Stomach (tissue), 9 donors: Measurements from ENCODE around the gene ARPC1B. TPM values are rescaled to one million over a fixed set of nuclear protein-coding genes. Genes with fewer than 3 reads are reported as not detected.

Experiments
- DNase-seq, 2 donors: peaks; one replicate each; pipeline versions ENCODE4 v3.0.0 to v3.0.0-alpha.2; 2013 to 2019
- H3K27ac ChIP-seq, 5 donors: fragments of 200-600 bp in 4 of 5; sonication (generic) in 4 of 5; one replicate each; pipeline ENCODE4 v1.5.1; 2013 to 2019; ENCODE audit warnings: mild to moderate bottlenecking in 1 of 5, moderate library complexity in 1 of 5
- H3K27me3 ChIP-seq, 3 donors: fragments of 200-600 bp; sonication (generic); one replicate each; pipeline ENCODE4 v1.5.1; 2017 to 2019; ENCODE audit warnings: mixed run types in 1 of 3
- H3K36me3 ChIP-seq, 4 donors: fragments of 200-600 bp; sonication (generic); 1 replicate in 3 of 4; 2 replicates in 1 of 4; pipeline ENCODE4 v1.5.1; 2016 to 2019
- H3K4me1 ChIP-seq, 4 donors: fragments of 200-600 bp; sonication (generic); one replicate each; pipeline ENCODE4 v1.5.1; 2016 to 2019
- H3K4me3 ChIP-seq, 4 donors: fragments of 200-600 bp; sonication (generic) in 3 of 4; one replicate each; pipeline ENCODE4 v1.5.1; 2016 to 2019; ENCODE audit warnings: mild to moderate bottlenecking in 1 of 4
- H3K9me3 ChIP-seq, 4 donors: fragments of 200-600 bp; sonication (generic); one replicate each; pipeline ENCODE4 v1.5.1; 2016 to 2019
- CTCF ChIP-seq, 7 experiments: fragments of 450-650 bp in 4 of 7; fragments of 200-600 bp in 3 of 7; sonication (generic) in 3 of 7; IDR thresholded peaks; one replicate each; pipeline ENCODE4 v1.5.1; 2016 to 2019; ENCODE audit warnings: antibody characterized with exemption in 7 of 7, control low read depth in 2 of 7, mild to moderate bottlenecking in 1 of 7
- EP300 ChIP-seq: sonication (generic); formaldehyde crosslinking; IDR thresholded peaks from one replicate; pipeline ENCODE4 v1.6.1; 2017; ENCODE audit warnings: antibody characterized with exemption
- POLR2A ChIP-seq, 4 donors: fragments of 450-650 bp; IDR thresholded peaks; one replicate each; pipeline ENCODE4 v1.6.1; 2016; ENCODE audit warnings: antibody characterized with exemption in 4 of 4, control low read depth in 2 of 4, mild to moderate bottlenecking in 1 of 4, moderate library complexity in 1 of 4
- POLR2AphosphoS5 ChIP-seq, 3 donors: sonication (generic); formaldehyde crosslinking; IDR thresholded peaks; one replicate each; pipeline ENCODE4 v1.6.1; 2016; ENCODE audit warnings: antibody characterized with exemption in 3 of 3
- WGBS, 5 donors: extraction: QIAGEN DNeasy Blood & Tissue Kit in 3 of 5; methylation state at CpG; one replicate each; pipeline versions ENCODE4 v1.1.5 to v1.1.7; 2013 to 2018; 5-methylcytosine and 5-hydroxymethylcytosine counted together
- intact Hi-C: fragments of 100-400 bp; cut with DNase I; formaldehyde crosslinking; loops from one replicate; pipeline ENCODE4 v1.15.1; 2023; ENCODE audit warnings: low total_unique reads
- polyA plus RNA-seq, 3 donors: library from polyadenylated mRNA; stranded (reverse); fragments of 200-250 nt; gene quantifications; one replicate each; pipeline ENCODE4 v1.2.3, GENCODE V29; 2013
- total RNA-seq, 5 donors: library from RNA; depleted of rRNA; stranded (reverse); fragments of >200 nt; gene quantifications; one replicate each; pipeline versions ENCODE4 v1.1.0 to v1.2.3, GENCODE V29; 2014 to 2016
- donor health status: healthy with polysubstance abuse.
- donor health status: Bipolar disorder and iron deficiency.
- donor health status: healthy.

The ARPC1B gene
- total and polyA plus RNA-seq, 8 donors, result 25.1 to 229 (median 110) TPM

GRCh38 chr7:99399597-99399996, 25.1 kb downstream of the ARPC1B start:
- H3K4me3 ChIP-seq, result no peak overlapping the region
- no peak overlapping the region for H3K27ac ChIP-seq
- no peaks in the 10 kb centered on the region for H3K9me3 ChIP-seq
- DNase-seq, result no peak
- peaks cover 82 to 100% (median 100%) of the 10 kb centered on the region in 4 donors for H3K36me3 ChIP-seq
- no peaks in the 10 kb centered on the region for H3K27me3 ChIP-seq
- TF ChIP-seq POLR2AphosphoS5 (IDR thresholded peaks at IDR 0.05) (no peak), CTCF (IDR thresholded peaks at IDR 0.05) (no peak), POLR2A (IDR thresholded peaks at IDR 0.05) (no peak), EP300 (no peak)
- intact Hi-C loops, result no loop called here
- WGBS, 5 donors, result 65 to 79% (median 77%) methylated on average over 4 to 6 of the region's 6 CpGs
- peaks cover 0 to 13% (median 9%) of the 10 kb centered on the region in 4 donors for H3K4me1 ChIP-seq

- no peak for DNase-seq
- H3K27me3 ChIP-seq, result no peaks in the 10 kb centered on the region
- H3K4me3 ChIP-seq, result no peak overlapping the region
- H3K4me1 ChIP-seq, result peaks cover 12 to 41% (median 39%) of the 10 kb centered on the region in 4 donors
- peaks cover 60 to 74% (median 72%) of the 10 kb centered on the region in 4 donors for H3K36me3 ChIP-seq
- no peak overlapping the region for H3K27ac ChIP-seq
- TF ChIP-seq POLR2AphosphoS5 (IDR thresholded peaks at IDR 0.05), result no peak
- no peak for TF ChIP-seq POLR2A (IDR thresholded peaks at IDR 0.05)
- no peak for TF ChIP-seq CTCF (IDR thresholded peaks at IDR 0.05)
- TF ChIP-seq EP300, result no peak
- intact Hi-C loops, result no loop called here
- H3K9me3 ChIP-seq, result no peaks in the 10 kb centered on the region
- WGBS, 5 donors, result 88 to 97% (median 93%) methylated on average over 3 of the region's 3 CpGs
Measured at GRCh38 chr7:99402854-99403253, 28.3 kb downstream of the ARPC1B start.

GRCh38 chr7:99403764-99404163, 29.2 kb downstream of the ARPC1B start:
- intact Hi-C loops, result no loop called here
- no peaks in the 10 kb centered on the region for H3K9me3 ChIP-seq
- H3K4me3 ChIP-seq, result no peak overlapping the region
- no peaks in the 10 kb centered on the region for H3K27me3 ChIP-seq
- no peak for DNase-seq
- TF ChIP-seq CTCF (IDR thresholded peaks at IDR 0.05) (no peak), POLR2A (IDR thresholded peaks at IDR 0.05) (no peak), EP300 (no peak), POLR2AphosphoS5 (IDR thresholded peaks at IDR 0.05) (no peak)
- H3K27ac ChIP-seq, result no peak overlapping the region
- 80 to 97% (median 93%) methylated on average over 5 of the region's 5 CpGs for WGBS, 5 donors
- peaks cover 53 to 65% (median 63%) of the 10 kb centered on the region in 4 donors for H3K36me3 ChIP-seq
- peaks cover 12 to 41% (median 39%) of the 10 kb centered on the region in 4 donors for H3K4me1 ChIP-seq

- H3K4me3 ChIP-seq, result peak overlapping the region in 1 of 4 donors; percentile 1
- H3K9me3 ChIP-seq, result no peaks in the 10 kb centered on the region
- TF ChIP-seq EP300, result no peak
- TF ChIP-seq POLR2A (IDR thresholded peaks at IDR 0.05), result no peak
- peaks cover 47 to 58% (median 57%) of the 10 kb centered on the region in 4 donors for H3K36me3 ChIP-seq
- intact Hi-C loops, result no loop called here
- H3K4me1 ChIP-seq, result peaks cover 12 to 44% (median 41%) of the 10 kb centered on the region in 4 donors
- H3K27ac ChIP-seq, result no peak overlapping the region
- no peak for DNase-seq
- H3K27me3 ChIP-seq, result no peaks in the 10 kb centered on the region
- 74 to 80% (median 78%) methylated on average over 13 to 18 of the region's 18 CpGs for WGBS, 5 donors
Measured at GRCh38 chr7:99404235-99404976, 29.9 kb downstream of the ARPC1B start.

GRCh38 chr7:99404977-99405320, 30.4 kb downstream of the ARPC1B start:
- Histone ChIP-seq H3K4me3 (peak overlapping the region in 1 of 4 donors; percentile 1), H3K36me3 (peaks cover 41 to 53% (median 52%) of the 10 kb centered on the region in 4 donors), H3K4me1 (peaks cover 18 to 49% (median 47%) of the 10 kb centered on the region in 4 donors), H3K9me3 (no peaks in the 10 kb centered on the region), H3K27me3 (no peaks in the 10 kb centered on the region), H3K27ac (no peak overlapping the region)
- DNase-seq, result no peak
- no peak for TF ChIP-seq POLR2A (IDR thresholded peaks at IDR 0.05)
- TF ChIP-seq POLR2AphosphoS5 (IDR thresholded peaks at IDR 0.05), result no peak
- TF ChIP-seq EP300, result no peak
- TF ChIP-seq CTCF (IDR thresholded peaks at IDR 0.05), result no peak
- WGBS, 5 donors, result 87 to 95% (median 94%) methylated on average over 10 of the region's 10 CpGs
- intact Hi-C loops, result no loop called here
